HUES6 (cell line): Measurements from ENCODE around the gene IFFO2.

Experiments
- H3K27ac ChIP-seq: 2 replicates; pipeline ENCODE4 v1.7.0; 2013; ENCODE audit warnings: low read depth, mild to moderate bottlenecking, low read length, inconsistent platforms
- H3K27me3 ChIP-seq: 2 replicates; pipeline ENCODE4 v1.6.1; 2013; ENCODE audit warnings: low read length; ENCODE audit not compliant: control insufficient read depth, insufficient read depth
- H3K36me3 ChIP-seq: 2 replicates; pipeline ENCODE4 v1.6.1; 2013; ENCODE audit warnings: low read length; ENCODE audit not compliant: control insufficient read depth, insufficient read depth
- H3K4me1 ChIP-seq: 2 replicates; pipeline ENCODE4 v1.6.1; 2013; ENCODE audit warnings: low read length; ENCODE audit not compliant: control insufficient read depth, insufficient read depth
- H3K4me3 ChIP-seq: 2 replicates; pipeline ENCODE4 v1.5.1; 2013; ENCODE audit warnings: low read depth, low read length
- H3K9ac ChIP-seq: one replicate; pipeline ENCODE4 v1.6.1; 2013; ENCODE audit warnings: mild to moderate bottlenecking, low read length
- H3K9me3 ChIP-seq: 2 replicates; pipeline ENCODE4 v1.6.1; 2013; ENCODE audit warnings: low read depth, low read length; ENCODE audit not compliant: control insufficient read depth, insufficient read depth

Gene IFFO2

GRCh38 chr1:18879215-18879790 is 77.2 kb downstream of the IFFO2 start:
- Histone ChIP-seq H3K4me3 (no peak overlapping the region), H3K4me1 (peaks cover 11% of the 10 kb centered on the region), H3K27ac (no peak overlapping the region), H3K9me3 (no peaks in the 10 kb centered on the region), H3K36me3 (peaks cover 25% of the 10 kb centered on the region; the same call in 1 of the 2 replicates), H3K9ac (no peak overlapping the region), H3K27me3 (no peaks in the 10 kb centered on the region; the same call in 1 of the 2 replicates)

- peaks cover 11% of the 10 kb centered on the region for H3K4me1 ChIP-seq
- H3K4me3 ChIP-seq = no peak overlapping the region
- H3K27me3 ChIP-seq = no peaks in the 10 kb centered on the region; the same call in 1 of the 2 replicates
- no peak overlapping the region for H3K9ac ChIP-seq
- no peaks in the 10 kb centered on the region for H3K9me3 ChIP-seq
- H3K27ac ChIP-seq = no peak overlapping the region
- peaks cover 30% of the 10 kb centered on the region for H3K36me3 ChIP-seq
Observed at GRCh38 chr1:18878538-18879214, 77.8 kb downstream of the IFFO2 start.

GRCh38 chr1:18877282-18877681 is 79.2 kb downstream of the IFFO2 start:
- H3K36me3 ChIP-seq = peaks cover 33% of the 10 kb centered on the region
- no peaks in the 10 kb centered on the region for H3K9me3 ChIP-seq
- H3K27ac ChIP-seq = no peak overlapping the region
- no peak overlapping the region for H3K4me3 ChIP-seq
- H3K27me3 ChIP-seq = no peaks in the 10 kb centered on the region; the same call in 1 of the 2 replicates
- no peak overlapping the region for H3K9ac ChIP-seq
- peaks cover 11% of the 10 kb centered on the region for H3K4me1 ChIP-seq

- Histone ChIP-seq H3K9me3 (no peaks in the 10 kb centered on the region), H3K36me3 (peaks cover 28% of the 10 kb centered on the region)
Observed at GRCh38 chr1:18876210-18876609, 80.3 kb downstream of the IFFO2 start.

GRCh38 chr1:18875796-18876128 is 80.7 kb downstream of the IFFO2 start:
- Histone ChIP-seq H3K9me3 (no peaks in the 10 kb centered on the region), H3K4me1 (peaks cover 11% of the 10 kb centered on the region), H3K27ac (no peak overlapping the region), H3K27me3 (no peaks in the 10 kb centered on the region; the same call in 1 of the 2 replicates), H3K36me3 (peaks cover 23% of the 10 kb centered on the region), H3K4me3 (no peak overlapping the region), H3K9ac (no peak overlapping the region)

More at GRCh38 chr1:18876210-18876609, 80.3 kb downstream of the IFFO2 start:
- no peaks in the 10 kb centered on the region; the same call in 1 of the 2 replicates for H3K27me3 ChIP-seq
- H3K9ac ChIP-seq = no peak overlapping the region
- no peak overlapping the region for H3K4me3 ChIP-seq
- H3K4me1 ChIP-seq = peaks cover 11% of the 10 kb centered on the region
- no peak overlapping the region for H3K27ac ChIP-seq

GRCh38 chr1:18875107-18875795 is 81.2 kb downstream of the IFFO2 start:
- Histone ChIP-seq H3K9ac (no peak overlapping the region), H3K4me3 (no peak overlapping the region), H3K27me3 (no peaks in the 10 kb centered on the region; the same call in 1 of the 2 replicates), H3K9me3 (no peaks in the 10 kb centered on the region), H3K36me3 (peaks cover 23% of the 10 kb centered on the region), H3K27ac (no peak overlapping the region), H3K4me1 (peaks cover 11% of the 10 kb centered on the region)

GRCh38 chr1:18874600-18874999 is 81.9 kb downstream of the IFFO2 start:
- H3K9ac ChIP-seq = no peak overlapping the region
- no peak overlapping the region for H3K27ac ChIP-seq
- H3K36me3 ChIP-seq = peaks cover 23% of the 10 kb centered on the region
- no peaks in the 10 kb centered on the region for H3K9me3 ChIP-seq
- peaks cover 5% of the 10 kb centered on the region for H3K4me1 ChIP-seq
- H3K27me3 ChIP-seq = no peaks in the 10 kb centered on the region; the same call in 1 of the 2 replicates
- no peak overlapping the region for H3K4me3 ChIP-seq

GRCh38 chr1:18874036-18874435 is 82.4 kb downstream of the IFFO2 start:
- Histone ChIP-seq H3K9me3 (no peaks in the 10 kb centered on the region), H3K36me3 (peaks cover 23% of the 10 kb centered on the region), H3K4me1 (no peaks in the 10 kb centered on the region), H3K9ac (no peak overlapping the region), H3K27ac (no peak overlapping the region), H3K27me3 (no peaks in the 10 kb centered on the region; the same call in 1 of the 2 replicates), H3K4me3 (no peak overlapping the region)

- no peak overlapping the region for H3K9ac ChIP-seq
- H3K4me3 ChIP-seq = no peak overlapping the region
- H3K27ac ChIP-seq = no peak overlapping the region
- no peaks in the 10 kb centered on the region for H3K9me3 ChIP-seq
- H3K4me1 ChIP-seq = no peaks in the 10 kb centered on the region
- peaks cover 23% of the 10 kb centered on the region for H3K36me3 ChIP-seq
- no peaks in the 10 kb centered on the region for H3K27me3 ChIP-seq
Observed at GRCh38 chr1:18872071-18872611, 84.3 kb downstream of the IFFO2 start.

GRCh38 chr1:18871401-18872070 is 84.9 kb downstream of the IFFO2 start:
- Histone ChIP-seq H3K36me3 (peaks cover 20% of the 10 kb centered on the region), H3K4me3 (no peak overlapping the region), H3K27me3 (no peaks in the 10 kb centered on the region), H3K9me3 (no peaks in the 10 kb centered on the region), H3K27ac (no peak overlapping the region), H3K9ac (no peak overlapping the region), H3K4me1 (no peaks in the 10 kb centered on the region)
